ENCODE results near the gene GTF2F2.

DNA sequence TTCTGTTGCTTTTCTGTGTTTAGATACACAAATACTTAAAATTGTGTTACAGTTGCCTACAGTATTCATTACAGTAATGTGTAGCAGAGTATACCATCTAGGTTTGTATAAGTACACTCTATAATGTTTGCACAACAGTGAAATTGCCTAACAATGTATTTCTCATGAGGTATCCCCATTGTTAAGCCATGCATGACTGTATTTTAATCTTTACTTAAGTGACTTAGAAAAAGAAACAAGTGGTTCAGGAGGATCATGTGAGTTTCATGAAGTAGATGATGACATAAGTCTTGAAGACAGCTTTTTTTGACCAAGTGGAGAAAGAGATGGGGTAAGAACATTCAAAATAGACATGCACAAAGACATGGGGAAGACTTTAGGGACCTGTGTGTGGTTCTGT lies 88.9 kb downstream of the GTF2F2 start:
- TF ChIP-seq, protein P1, sequence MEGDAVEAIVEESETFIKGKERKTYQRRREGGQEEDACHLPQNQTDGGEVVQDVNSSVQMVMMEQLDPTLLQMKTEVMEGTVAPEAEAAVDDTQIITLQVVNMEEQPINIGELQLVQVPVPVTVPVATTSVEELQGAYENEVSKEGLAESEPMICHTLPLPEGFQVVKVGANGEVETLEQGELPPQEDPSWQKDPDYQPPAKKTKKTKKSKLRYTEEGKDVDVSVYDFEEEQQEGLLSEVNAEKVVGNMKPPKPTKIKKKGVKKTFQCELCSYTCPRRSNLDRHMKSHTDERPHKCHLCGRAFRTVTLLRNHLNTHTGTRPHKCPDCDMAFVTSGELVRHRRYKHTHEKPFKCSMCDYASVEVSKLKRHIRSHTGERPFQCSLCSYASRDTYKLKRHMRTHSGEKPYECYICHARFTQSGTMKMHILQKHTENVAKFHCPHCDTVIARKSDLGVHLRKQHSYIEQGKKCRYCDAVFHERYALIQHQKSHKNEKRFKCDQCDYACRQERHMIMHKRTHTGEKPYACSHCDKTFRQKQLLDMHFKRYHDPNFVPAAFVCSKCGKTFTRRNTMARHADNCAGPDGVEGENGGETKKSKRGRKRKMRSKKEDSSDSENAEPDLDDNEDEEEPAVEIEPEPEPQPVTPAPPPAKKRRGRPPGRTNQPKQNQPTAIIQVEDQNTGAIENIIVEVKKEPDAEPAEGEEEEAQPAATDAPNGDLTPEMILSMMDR (IDR thresholded peaks at IDR 0.05) = no peak
- no peak for TF ChIP-seq POLR2A (IDR thresholded peaks at IDR 0.05)
